Ovary (tissue), 3 donors: ENCODE results near the gene TEP1.

Experiments
- EP300 ChIP-seq: sonication (generic); formaldehyde crosslinking; IDR thresholded peaks from one replicate; pipeline ENCODE4 v1.6.1; 2017; ENCODE audit warnings: antibody characterized with exemption
- POLR2A ChIP-seq: fragments of 450-650 bp; IDR thresholded peaks from one replicate; pipeline ENCODE4 v1.6.1; 2017; ENCODE audit warnings: antibody characterized with exemption, mild to moderate bottlenecking, moderate library complexity
- TF ChIP-seq, protein P1 (sequence below), 3 donors: fragments of 450-650 bp in 2 of 3; fragments of 200-600 bp in 1 of 3; IDR thresholded peaks; one replicate each; pipeline versions ENCODE4 v1.5.1 to v1.8.0; 2016 to 2022; ENCODE audit warnings: antibody characterized with exemption in 3 of 3, mild to moderate bottlenecking in 1 of 3
- donor health status: DM: no; HTN: no; CAD: no.

- TF ChIP-seq, protein P1, sequence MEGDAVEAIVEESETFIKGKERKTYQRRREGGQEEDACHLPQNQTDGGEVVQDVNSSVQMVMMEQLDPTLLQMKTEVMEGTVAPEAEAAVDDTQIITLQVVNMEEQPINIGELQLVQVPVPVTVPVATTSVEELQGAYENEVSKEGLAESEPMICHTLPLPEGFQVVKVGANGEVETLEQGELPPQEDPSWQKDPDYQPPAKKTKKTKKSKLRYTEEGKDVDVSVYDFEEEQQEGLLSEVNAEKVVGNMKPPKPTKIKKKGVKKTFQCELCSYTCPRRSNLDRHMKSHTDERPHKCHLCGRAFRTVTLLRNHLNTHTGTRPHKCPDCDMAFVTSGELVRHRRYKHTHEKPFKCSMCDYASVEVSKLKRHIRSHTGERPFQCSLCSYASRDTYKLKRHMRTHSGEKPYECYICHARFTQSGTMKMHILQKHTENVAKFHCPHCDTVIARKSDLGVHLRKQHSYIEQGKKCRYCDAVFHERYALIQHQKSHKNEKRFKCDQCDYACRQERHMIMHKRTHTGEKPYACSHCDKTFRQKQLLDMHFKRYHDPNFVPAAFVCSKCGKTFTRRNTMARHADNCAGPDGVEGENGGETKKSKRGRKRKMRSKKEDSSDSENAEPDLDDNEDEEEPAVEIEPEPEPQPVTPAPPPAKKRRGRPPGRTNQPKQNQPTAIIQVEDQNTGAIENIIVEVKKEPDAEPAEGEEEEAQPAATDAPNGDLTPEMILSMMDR (IDR thresholded peaks at IDR 0.05), result no peak
- TF ChIP-seq EP300 (no peak), POLR2A (no peak)
Observed at GRCh38 chr14:20409226-20409625, 4.1 kb downstream of the TEP1 start.
